CD4-positive, alpha-beta T cell treated with Interleukin-15 for 4 hours (primary cell): ENCODE data around the gene CFAP77.

ENCODE experiments used
- DNase-seq: peaks from one replicate; pipeline ENCODE4 v3.0.0-alpha.2; 2020; ENCODE audit warnings: low spot score

The CFAP77 gene

DNA sequence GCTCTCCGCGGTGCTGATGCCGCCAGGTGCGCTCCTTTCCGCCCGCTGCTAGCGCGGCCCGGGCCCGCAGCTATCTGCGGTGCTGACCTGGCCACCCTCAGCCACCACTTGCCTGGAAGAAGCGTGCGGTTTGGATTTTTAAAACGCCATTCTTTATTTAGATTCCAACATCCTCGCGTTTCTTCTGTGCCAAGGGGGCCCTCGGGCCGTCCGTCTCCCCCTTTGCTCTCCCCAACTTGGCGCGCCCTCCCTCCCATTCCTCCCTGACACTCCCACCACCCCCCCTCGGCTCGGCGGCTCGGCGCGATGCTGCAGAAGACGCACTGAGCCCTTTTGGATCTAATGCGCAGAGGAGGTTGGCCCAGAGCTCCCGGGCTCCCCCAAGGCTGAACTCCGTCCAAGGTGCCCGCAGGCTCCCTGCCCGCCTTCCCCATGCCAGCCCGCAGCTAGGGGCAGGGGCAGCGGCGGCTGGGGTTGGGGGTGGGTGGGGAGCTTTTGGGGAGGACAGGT, 172.3 kb downstream of the CFAP77 start, which contains the start of gene BARHL1:
Gene BARHL1, plus strand, starts transcription at position 331 of the 510 bp plus-strand sequence. CDS start 192 bp downstream, outside the sequence.
- no peak for DNase-seq

GRCh38 chr9:132582786-132583583, 173.0 kb downstream of the CFAP77 start:
- no peak for DNase-seq

GRCh38 chr9:132583584-132584304, 173.7 kb downstream of the CFAP77 start:
- no peak for DNase-seq

- DNase-seq, result no peak
These were observed 174.9 kb downstream of the CFAP77 start for GRCh38 chr9:132584601-132585560.

DNA sequence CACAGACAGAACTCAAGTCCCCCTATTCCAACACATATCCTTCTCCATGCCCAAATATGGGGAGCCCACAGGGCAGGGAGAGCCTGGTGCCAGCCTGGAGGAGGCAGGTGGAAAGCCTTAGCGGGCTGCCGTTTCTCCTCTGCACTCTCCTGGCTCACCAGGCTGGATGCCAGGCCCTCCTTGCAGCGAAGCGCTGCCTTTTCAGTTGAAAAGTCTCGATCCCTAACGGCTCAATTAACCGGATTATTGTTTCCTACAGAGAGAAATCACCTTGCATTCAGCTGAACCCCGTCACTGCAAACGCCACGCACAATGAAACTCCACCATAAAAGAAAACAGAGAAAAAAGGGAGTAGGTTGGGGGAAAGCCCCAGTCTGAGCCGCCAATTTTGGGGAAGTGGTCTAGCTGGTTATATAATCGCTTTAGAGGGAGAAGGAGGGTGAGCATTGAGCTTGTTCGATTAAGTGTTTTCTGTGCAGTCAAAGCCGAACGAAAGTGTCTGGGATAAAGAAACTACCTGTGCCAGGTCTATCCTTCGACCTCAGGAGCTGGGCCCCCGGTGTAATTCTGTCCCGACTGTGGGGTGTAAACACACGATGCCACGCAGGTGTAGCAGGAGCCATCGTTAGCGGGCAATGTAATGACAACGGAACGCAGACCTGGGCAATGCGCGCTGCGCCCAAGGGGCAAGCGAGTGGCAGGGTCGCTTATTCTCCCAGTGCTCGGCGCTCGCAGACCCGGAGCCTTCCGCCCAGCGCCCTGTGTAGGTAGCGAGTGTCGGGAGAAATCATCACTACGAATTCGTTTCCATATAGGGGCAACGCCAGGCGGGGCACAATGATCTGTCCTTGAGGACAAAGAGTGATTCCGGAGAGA, 176.2 kb downstream of the CFAP77 start:
- DNase-seq, result no peak

- DNase-seq, result no peak
These were observed 177.0 kb downstream of the CFAP77 start for GRCh38 chr9:132586830-132587591.

GRCh38 chr9:132587592-132587955, 177.6 kb downstream of the CFAP77 start:
- no peak for DNase-seq

DNA sequence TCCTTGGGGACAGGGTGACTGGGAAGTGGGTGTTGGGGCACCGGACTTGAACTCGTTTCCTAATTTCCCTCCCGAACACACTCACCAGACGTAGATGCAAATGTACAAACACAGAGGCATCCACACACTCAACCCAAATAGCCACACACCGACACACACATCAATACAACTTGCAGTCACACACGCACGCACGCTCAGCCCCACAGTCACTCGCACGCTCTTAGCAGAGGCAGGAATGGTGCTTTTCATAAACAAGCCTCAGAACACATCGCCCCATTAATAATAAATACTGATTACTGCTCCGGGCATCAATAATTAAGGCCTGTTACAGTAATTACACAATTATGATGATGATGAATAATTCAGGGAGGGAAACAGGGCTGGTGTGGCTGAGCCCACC, 178.1 kb downstream of the CFAP77 start:
- DNase-seq, result no peak

GRCh38 chr9:132588501-132589147, 178.6 kb downstream of the CFAP77 start:
- no peak for DNase-seq

DNA sequence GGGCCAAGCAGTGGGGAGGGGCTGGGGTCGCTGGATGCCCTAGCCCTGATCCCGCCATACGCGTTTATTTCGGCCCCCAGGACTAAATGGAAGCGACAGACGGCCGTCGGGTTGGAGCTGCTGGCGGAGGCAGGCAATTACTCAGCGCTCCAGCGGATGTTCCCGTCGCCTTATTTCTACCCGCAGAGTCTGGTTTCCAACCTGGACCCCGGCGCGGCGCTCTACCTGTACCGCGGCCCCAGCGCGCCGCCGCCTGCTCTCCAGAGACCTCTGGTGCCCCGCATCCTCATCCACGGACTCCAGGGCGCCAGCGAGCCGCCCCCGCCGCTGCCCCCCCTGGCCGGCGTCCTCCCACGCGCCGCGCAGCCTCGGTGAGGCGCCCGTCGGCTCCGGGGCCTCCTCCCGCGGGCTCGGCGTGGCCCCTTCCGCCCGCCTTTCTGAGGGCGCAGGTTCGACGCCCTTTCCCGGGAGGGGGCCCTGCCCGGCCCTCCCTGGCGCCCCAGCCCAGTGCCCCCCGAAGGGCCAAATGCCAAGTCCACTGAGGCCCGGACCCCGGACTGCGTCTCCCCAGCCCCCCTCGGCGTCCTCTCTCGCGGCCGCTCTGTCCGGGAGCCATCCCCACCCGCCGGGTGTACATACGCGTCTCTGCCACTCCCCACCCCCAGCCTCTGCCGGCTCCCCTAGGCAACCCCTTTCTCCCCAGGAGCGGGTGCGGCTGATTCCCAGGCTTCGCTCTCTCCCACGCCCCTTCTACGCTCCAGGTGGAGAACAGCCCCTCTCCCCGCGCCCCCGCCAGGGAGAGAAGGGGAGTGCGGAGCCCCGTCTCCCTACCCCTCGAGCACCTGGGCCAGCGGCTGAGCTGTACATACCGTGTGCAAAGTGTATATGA, 179.4 kb downstream of the CFAP77 start:
- DNase-seq, result no peak

GRCh38 chr9:132590037-132590317, 180.0 kb downstream of the CFAP77 start:
- no peak for DNase-seq

DNA sequence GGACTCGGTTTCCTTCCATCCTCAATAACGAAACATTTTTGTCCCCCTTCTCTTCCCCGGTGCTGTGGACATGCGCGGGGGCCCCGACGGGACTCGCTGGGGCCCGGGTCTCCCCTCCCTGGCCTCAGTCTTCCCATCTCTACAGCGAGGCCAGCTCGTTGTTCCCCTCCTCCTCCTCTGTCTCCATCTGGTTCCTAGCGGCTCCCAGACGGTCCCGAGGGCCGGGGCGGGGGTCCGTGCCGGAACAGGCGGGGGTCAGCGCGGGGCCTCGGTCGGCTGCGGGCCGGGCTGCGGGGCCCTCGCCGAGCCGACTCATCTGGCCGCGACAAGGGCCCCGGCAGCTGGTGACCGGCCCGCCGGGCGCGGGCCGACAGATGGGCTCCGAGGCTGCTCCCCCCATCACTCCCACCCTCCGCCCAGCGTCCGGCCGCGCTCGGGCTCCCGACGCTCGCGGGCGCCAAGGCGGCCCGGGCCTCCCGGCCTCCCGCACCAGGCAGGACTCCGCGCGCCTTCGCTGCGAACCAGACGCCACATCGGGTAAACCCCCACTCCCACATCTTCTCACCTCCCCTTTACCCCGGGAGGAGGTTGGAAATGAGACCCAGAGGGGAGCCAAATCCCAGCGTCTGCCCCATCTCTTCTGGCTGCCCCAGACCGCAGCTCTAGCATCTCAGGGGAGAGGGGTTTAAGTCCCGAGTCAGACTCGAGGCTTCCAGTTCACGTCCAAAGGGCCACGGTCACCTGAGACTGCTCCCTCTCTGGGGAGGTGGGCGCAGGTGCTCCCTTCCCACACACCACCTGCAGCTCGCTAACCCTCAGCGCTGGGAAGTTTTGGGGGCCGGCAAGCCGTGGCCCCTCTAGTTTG, 180.5 kb downstream of the CFAP77 start:
- no peak for DNase-seq

DNA sequence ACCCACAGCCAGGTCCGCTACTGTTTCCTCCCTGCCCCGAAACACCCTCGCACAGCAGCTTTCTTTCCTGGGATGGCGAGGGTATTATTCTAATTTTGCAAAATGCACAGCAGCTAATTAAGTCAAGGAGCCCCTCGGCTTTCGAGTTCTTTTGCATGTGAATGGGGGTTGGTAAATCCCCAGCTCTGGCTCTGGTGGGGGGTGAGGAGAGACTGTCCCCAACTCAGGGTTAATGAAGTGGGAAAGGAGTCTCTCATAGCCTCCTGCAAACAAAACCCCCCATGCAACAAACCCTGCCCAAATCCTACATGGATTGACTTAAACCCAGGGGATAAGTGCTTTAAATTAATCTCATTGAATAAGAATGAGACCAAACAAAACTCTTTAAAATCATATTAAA, 181.2 kb downstream of the CFAP77 start:
- no peak for DNase-seq

DNA sequence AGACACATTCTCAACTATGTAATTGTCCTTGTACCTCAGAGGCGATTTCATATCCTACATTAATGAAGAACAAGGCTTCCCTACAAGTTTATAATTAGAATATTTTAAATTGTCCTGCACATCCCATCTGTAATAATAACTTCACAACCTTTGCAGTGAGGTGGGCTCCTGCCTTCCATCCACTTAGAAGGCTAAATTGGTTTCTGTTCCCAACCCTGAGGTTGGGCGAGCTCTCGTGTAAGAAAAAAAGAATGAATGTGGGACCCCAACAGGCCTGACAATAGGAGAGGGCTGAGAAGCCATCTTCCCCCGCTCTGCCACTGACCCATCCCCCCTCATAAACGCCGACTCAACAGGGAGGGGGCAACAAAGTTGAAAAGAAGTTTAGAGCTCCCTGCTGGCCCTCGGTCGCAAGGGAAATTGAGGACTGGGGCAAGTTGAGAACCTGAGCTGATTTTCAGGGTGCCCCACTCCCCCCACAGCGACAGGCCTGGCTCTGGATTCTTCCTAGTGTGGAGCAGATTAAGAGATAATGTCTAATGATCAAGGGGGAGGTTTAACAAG, 181.8 kb downstream of the CFAP77 start:
- DNase-seq, result no peak

DNA sequence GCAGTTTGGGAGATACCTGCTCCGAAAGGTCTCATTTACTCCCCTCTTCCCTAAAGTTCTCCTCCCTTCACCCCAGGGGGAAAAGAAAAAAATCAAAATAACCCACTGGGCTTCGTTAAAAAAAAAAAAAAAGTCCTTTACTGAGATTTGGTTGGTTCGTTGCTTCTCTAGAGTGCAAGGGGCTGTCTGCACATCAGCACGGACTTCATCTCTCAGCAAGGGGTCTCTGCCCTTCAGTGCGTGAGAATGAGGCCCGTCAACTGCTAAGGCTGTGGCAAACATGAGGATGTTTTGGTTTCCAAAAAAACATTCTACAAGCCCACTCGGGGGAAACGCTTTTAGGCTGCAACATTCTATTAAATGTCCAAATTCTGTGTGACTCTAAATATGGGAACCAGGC, 182.4 kb downstream of the CFAP77 start:
- DNase-seq, result no peak

- no peak for DNase-seq
These were observed 184.4 kb downstream of the CFAP77 start for GRCh38 chr9:132594412-132594811.

- no peak for DNase-seq
These were observed 185.3 kb downstream of the CFAP77 start for GRCh38 chr9:132595319-132595718.

DNA sequence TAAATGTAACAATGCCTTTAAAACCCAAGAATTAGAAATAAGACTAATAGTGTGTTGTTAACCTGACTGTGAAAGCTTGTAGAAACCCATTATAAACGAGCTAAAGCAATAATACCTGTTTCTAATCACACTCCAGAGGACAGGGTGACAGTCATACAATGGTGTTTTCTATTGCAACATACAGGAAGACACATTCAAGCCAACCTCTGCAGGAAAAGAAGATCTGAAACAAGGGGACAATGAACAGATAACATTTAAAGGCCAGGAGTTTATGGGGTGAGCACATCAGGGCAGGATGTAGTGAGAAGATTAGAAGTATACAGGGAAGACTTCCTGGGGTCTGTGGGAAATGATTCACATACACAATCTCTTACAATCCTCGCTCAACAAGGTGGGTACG, 186.2 kb downstream of the CFAP77 start:
- no peak for DNase-seq
